Thoracic aorta (tissue), 2 donors: ENCODE data around the gene OR52B4. TPM values are rescaled to one million over a fixed set of nuclear protein-coding genes. Genes with fewer than 3 reads are reported as not detected.

Experiments
- total RNA-seq, 2 donors: library from RNA; depleted of rRNA; stranded (reverse); fragments of >200 nt; gene quantifications; one replicate each; pipeline versions ENCODE4 v1.1.0 to v1.2.3, GENCODE V29; 2016

Gene OR52B4
- total RNA-seq, 2 donors from 2014 or later = not detected

Other genes with a start within 250 kb of the OR52B4 start
- 10 to 100 TPM in 1 of 2 donors, 1 to 10 TPM in 1; 9.9 to 29.8 TPM for gene TRIM21, start 25.3 kb upstream of the OR52B4 start, total RNA-seq
- gene OR52K2, start 80.9 kb upstream of the OR52B4 start, total RNA-seq = not detected
- gene OR52K1, start 114.3 kb upstream of the OR52B4 start, total RNA-seq = not detected
- not detected for gene OR52M1, start 176.8 kb upstream of the OR52B4 start, total RNA-seq
- not detected for gene OR52I2, start 213.4 kb upstream of the OR52B4 start, total RNA-seq
- gene OR52I1, start 225.7 kb upstream of the OR52B4 start, total RNA-seq = not detected
- 10 to 100 TPM; 16.0 to 25.4 TPM for gene TRIM68, start 239.8 kb upstream of the OR52B4 start, total RNA-seq